GM12878 (cell line): ENCODE measurements around the gene UBE2D3. TPM values are rescaled to one million over a fixed set of nuclear protein-coding genes. Genes with fewer than 3 reads are reported as not detected.
A peak's percentile ranks its signal among the peaks of the same experiment; 100 is the strongest.

Experiments
- ATAC-seq: fragments of 200-7000 bp; cut with Tn5 transposase; 3 replicates; pipeline ENCODE4 v1.9.1; 2020; ENCODE audit warnings: mild to moderate bottlenecking, moderate library complexity
- BruUV-seq: library from RNA; stranded (reverse); fragments of 400-500 nt; replicated peaks from 2 replicates; lab custom pipeline; 2021; lab: Mats Ljungman, UMichigan
- CTCF ChIA-PET: fragments of 300-600 bp; sonication (Branson Sonifier 250); formaldehyde crosslinking; extraction: SDS; loops from one replicate; lab custom pipeline; 2021; ENCODE audit warnings: inconsistent platforms; lab: Yijun Ruan, JAX
- POLR2A ChIA-PET: fragments of 350-600 bp; formaldehyde crosslinking; extraction: SDS; loops from one replicate; lab custom pipeline; 2021; ENCODE audit warnings: inconsistent platforms; lab: Charles Lee
- RAD21 ChIA-PET: fragments of 300-600 bp; sonication (Branson Sonifier 250); formaldehyde crosslinking; loops from one replicate; lab custom pipeline; 2023; ENCODE audit warnings: antibody characterized with exemption; ENCODE audit not compliant: unreplicated experiment; lab: Charles Lee
- SMC1A ChIA-PET: fragments of 300-600 bp; sonication (Branson Sonifier 250); formaldehyde crosslinking; loops from one replicate; lab custom pipeline; 2023; ENCODE audit not compliant: unreplicated experiment, uncharacterized antibody; lab: Charles Lee
- DNase-seq: peaks from one replicate; pipeline ENCODE4 v3.0.0-alpha.2; 2011; ENCODE audit warnings: low read depth, low spot score
- FAIRE-seq: peaks from 3 replicates; lab custom pipeline; 2011; peaks lifted over from hg19 to GRCh38; lab: Jason Lieb, UNC
- H2AFZ ChIP-seq: 2 replicates; pipeline ENCODE4 v1.6.0; 2011; ENCODE audit warnings: low read depth, low read length, control low read depth; ENCODE audit not compliant: control insufficient read depth
- H3K27ac ChIP-seq: 2 replicates; pipeline ENCODE4 v1.5.1; 2011; ENCODE audit warnings: control low read depth; ENCODE audit not compliant: control insufficient read depth, insufficient read depth
- H3K27me3 ChIP-seq, 2 experiments: replicated peaks in 1 of 2; 2 replicates each; pipeline versions ENCODE4 v1.6.0 to v1.6.1; 2011; ENCODE audit warnings: low read length in 1 of 2; ENCODE audit not compliant: control insufficient read depth in 2 of 2, insufficient read depth in 2 of 2
- H3K36me3 ChIP-seq, 2 experiments: 2 replicates each; pipeline ENCODE4 v1.5.1; 2011; ENCODE audit warnings: low read length in 1 of 2; ENCODE audit not compliant: control insufficient read depth in 2 of 2, insufficient read depth in 2 of 2
- H3K4me1 ChIP-seq: 2 replicates; pipeline ENCODE4 v1.6.1; 2011; ENCODE audit warnings: mild to moderate bottlenecking, low read length, moderate library complexity, mixed read lengths; ENCODE audit not compliant: control insufficient read depth, insufficient read depth
- H3K4me2 ChIP-seq: 2 replicates; pipeline ENCODE4 v1.6.0; 2011; ENCODE audit warnings: control low read depth; ENCODE audit not compliant: control insufficient read depth, insufficient read depth
- H3K4me3 ChIP-seq: fragments of 200-600 bp; sonication (generic); 2 replicates; pipeline ENCODE4 v1.5.1; 2016
- H3K79me2 ChIP-seq: 2 replicates; pipeline ENCODE4 v1.6.0; 2011; ENCODE audit warnings: low read length; ENCODE audit not compliant: control insufficient read depth, insufficient read depth
- H3K9ac ChIP-seq: 2 replicates; pipeline ENCODE4 v1.8.0; 2011; ENCODE audit warnings: low read length, control low read depth, mixed read lengths; ENCODE audit not compliant: control insufficient read depth, insufficient read depth
- H3K9me3 ChIP-seq: replicated peaks from 3 replicates; pipeline ENCODE4 v1.5.1; 2011; ENCODE audit warnings: mild to moderate bottlenecking, low read length; ENCODE audit not compliant: control insufficient read depth, insufficient read depth
- H4K20me1 ChIP-seq: 2 replicates; pipeline ENCODE4 v1.6.0; 2011; ENCODE audit not compliant: control insufficient read depth, insufficient read depth
- BMI1 ChIP-seq: fragments of 450-650 bp; IDR thresholded peaks from 2 replicates; pipeline ENCODE4 v1.6.1; 2016; ENCODE audit warnings: mild to moderate bottlenecking, moderate library complexity, borderline replicate concordance
- E2F8 ChIP-seq: fragments of 450-650 bp; IDR thresholded peaks from 2 replicates; pipeline ENCODE4 v1.6.1; 2018; ENCODE audit warnings: mild to moderate bottlenecking, low read depth, moderate library complexity; ENCODE audit not compliant: partially characterized antibody
- IRF4 ChIP-seq: IDR thresholded peaks from 2 replicates; pipeline ENCODE4 v1.6.1; 2011; ENCODE audit warnings: low read depth, low read length
- NR2F1 ChIP-seq: fragments of 450-650 bp; conservative IDR thresholded peaks from 2 replicates; pipeline ENCODE4 v1.6.1; 2017; ENCODE audit warnings: mild to moderate bottlenecking
- RAD51 ChIP-seq: fragments of 450-650 bp; IDR thresholded peaks from 2 replicates; pipeline ENCODE4 v1.6.1; 2016; ENCODE audit warnings: moderate library complexity, mild to moderate bottlenecking, inconsistent platforms
- RUNX3 ChIP-seq: IDR thresholded peaks from 2 replicates; pipeline ENCODE4 v1.6.1; 2012; ENCODE audit warnings: low read length, inconsistent platforms
- SRF ChIP-seq, 2 experiments: IDR thresholded peaks; 2 replicates each; pipeline ENCODE4 v1.6.1; 2011; ENCODE audit warnings: low read depth in 2 of 2, low read length in 2 of 2, mild to moderate bottlenecking in 1 of 2, moderate library complexity in 1 of 2
- USF1 ChIP-seq: IDR thresholded peaks from 2 replicates; pipeline ENCODE4 v1.6.1; 2011; ENCODE audit warnings: borderline replicate concordance, low read depth, mild to moderate bottlenecking, moderate library complexity, mixed read lengths, low read length; ENCODE audit not compliant: insufficient read depth; ENCODE audit errors: extremely low read length
- WGBS: methylation state at CpG from one replicate; pipeline ENCODE4 v1.1.6; 2016; ENCODE audit warnings: low lambda C conversion rate; ENCODE audit not compliant: insufficient replicate concordance, insufficient coverage; ENCODE audit errors: missing lambda C conversion rate; 5-methylcytosine and 5-hydroxymethylcytosine counted together
- in situ Hi-C: fragments of 300-500 bp; cut with MboI; formaldehyde crosslinking; loops from 9 replicates; pipeline ENCODE4 v1.14.3; 2018; ENCODE audit warnings: mixed read lengths
- intact Hi-C: fragments of 100-400 bp; cut with micrococcal nuclease; formaldehyde crosslinking; loops from one replicate; pipeline ENCODE4 v1.14.2; 2022; ENCODE audit not compliant: unreplicated experiment
- polyA plus RNA-seq, 11 experiments: library from polyadenylated mRNA; depleted of rRNA in 4 of 11; unstranded in 6 of 11; stranded (reverse) in 5 of 11; fragments of >200 nt; fragmentation: Nextera tagmentation in 4 of 11; fragmentation: Illumina TruSeq in 1 of 11; extraction: Ambion mirVana in 4 of 11; extraction: Trizol in 1 of 11; gene quantifications; 1 replicate in 1 of 11; 2 replicates in 10 of 11; pipeline versions ENCODE4 v1.2.1 to v1.2.3, GENCODE V29; 2011 to 2016; ENCODE audit warnings: inconsistent platforms in 2 of 11, missing spikeins in 2 of 11, low read depth in 1 of 11
- total RNA-seq, 4 experiments: library from RNA; depleted of rRNA in 3 of 4; stranded (reverse); fragments of >200 nt in 3 of 4; fragmentation: Illumina TruSeq in 1 of 4; extraction: Trizol in 1 of 4; gene quantifications; 2 replicates each; pipeline versions ENCODE4 v1.2.1 to v1.2.3, GENCODE V29; 2013 to 2021
- TF ChIP-seq, protein P1 (sequence below): IDR thresholded peaks from 2 replicates; pipeline ENCODE4 v1.6.1; 2011; ENCODE audit warnings: mild to moderate bottlenecking, low read depth, low read length, moderate library complexity; ENCODE audit not compliant: insufficient replicate concordance

Gene UBE2D3
- total and polyA plus RNA-seq, 10 of the 15 experiments (the other 5 are each of a cell fraction or from before 2014, with no cell fraction given), result 162 to 572 (median 395) TPM

- TF ChIP-seq BMI1 (no peak), RUNX3 (no peak), SRF (IDR thresholded peaks at IDR 0.05; ENCODE audit: low read depth in 2 of 2, low read length in 2 of 2) (no peak), RAD51 (no peak), NR2F1 (no peak), E2F8 (no peak), USF1 (no peak), IRF4 (no peak)
- TF ChIP-seq, protein P1, sequence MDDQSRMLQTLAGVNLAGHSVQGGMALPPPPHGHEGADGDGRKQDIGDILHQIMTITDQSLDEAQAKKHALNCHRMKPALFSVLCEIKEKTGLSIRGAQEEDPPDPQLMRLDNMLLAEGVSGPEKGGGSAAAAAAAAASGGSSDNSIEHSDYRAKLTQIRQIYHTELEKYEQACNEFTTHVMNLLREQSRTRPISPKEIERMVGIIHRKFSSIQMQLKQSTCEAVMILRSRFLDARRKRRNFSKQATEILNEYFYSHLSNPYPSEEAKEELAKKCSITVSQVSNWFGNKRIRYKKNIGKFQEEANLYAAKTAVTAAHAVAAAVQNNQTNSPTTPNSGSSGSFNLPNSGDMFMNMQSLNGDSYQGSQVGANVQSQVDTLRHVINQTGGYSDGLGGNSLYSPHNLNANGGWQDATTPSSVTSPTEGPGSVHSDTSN, result no peak
- 70% methylated on average over 2 of the region's 2 CpGs for WGBS
- 0 out of 2 replicates have a peak overlapping the region, but pooled peaks have one; percentile 30 for H3K27ac ChIP-seq
- DNase-seq (no peak), FAIRE-seq (no peak), ATAC-seq (no peak)
- no TSS peak for BruUV-seq
- H3K79me2 ChIP-seq, result peaks cover 73% of the 10 kb centered on the region
- SMC1A ChIA-PET, result interaction anchor here (1.1 to 1.9 kb wide), 3 partner anchors 10 to 13 kb away, joined by 3 to 8 read pairs (median 7); no protein-coding TSS in a partner anchor
- H2AFZ ChIP-seq, result no peak overlapping the region
- no peak overlapping the region for H3K4me3 ChIP-seq
- H3K4me1 ChIP-seq, result no peaks in the 10 kb centered on the region
- 0 out of 2 replicates have a peak overlapping the region, but pooled peaks have one; percentile 5 for H3K9ac ChIP-seq
- H3K9me3 ChIP-seq, result peaks cover 12% of the 10 kb centered on the region
- RAD21 ChIA-PET, result interaction anchor here (0.6 to 1.3 kb wide), 2 partner anchors 9 to 44 kb away, joined by 3 to 4 read pairs; partner anchors contain the start of gene UBE2D3
- no peaks in the 10 kb centered on the region for H4K20me1 ChIP-seq
- intact Hi-C loops, result loop anchor here (10.0 kb wide), 1 partner anchor 527 kb away; the partner anchor contains the start of gene SLC39A8
- POLR2A ChIA-PET, result interaction anchor here (0.6 to 1.0 kb wide), 2 partner anchors 44 to 1277 kb away, joined by 3 to 4 read pairs; partner anchors contain the start of gene UBE2D3
- CTCF ChIA-PET, result interaction anchor here (1.1 kb wide), 1 partner anchor 11 kb away, joined by 3 read pairs; no protein-coding TSS in a partner anchor
- peaks cover 0 to 13% of the 10 kb centered on the region in 2 experiments; a peak in 1 of 4 replicates for H3K36me3 ChIP-seq
- H3K4me2 ChIP-seq, result peak overlapping the region; percentile 28; the same call in 1 of the 2 replicates
- H3K27me3 ChIP-seq, result no peaks in the 10 kb centered on the region
- in situ Hi-C loops, result no loop called here
Observed at GRCh38 chr4:102871772-102872171, 44.4 kb upstream of the UBE2D3 start.
